22Rv1 (cell line): ENCODE data around the gene TBC1D19.

Source experiments
- ZFX ChIP-seq: fragments of 450-650 bp; IDR thresholded peaks from 2 replicates; pipeline ENCODE4 v1.6.1; 2017; ENCODE audit warnings: antibody characterized with exemption, borderline replicate concordance
- TF ChIP-seq, protein P1 (sequence below): fragments of 450-650 bp; IDR thresholded peaks from 2 replicates; pipeline ENCODE4 v1.5.1; 2017; ENCODE audit warnings: mild to moderate bottlenecking

DNA sequence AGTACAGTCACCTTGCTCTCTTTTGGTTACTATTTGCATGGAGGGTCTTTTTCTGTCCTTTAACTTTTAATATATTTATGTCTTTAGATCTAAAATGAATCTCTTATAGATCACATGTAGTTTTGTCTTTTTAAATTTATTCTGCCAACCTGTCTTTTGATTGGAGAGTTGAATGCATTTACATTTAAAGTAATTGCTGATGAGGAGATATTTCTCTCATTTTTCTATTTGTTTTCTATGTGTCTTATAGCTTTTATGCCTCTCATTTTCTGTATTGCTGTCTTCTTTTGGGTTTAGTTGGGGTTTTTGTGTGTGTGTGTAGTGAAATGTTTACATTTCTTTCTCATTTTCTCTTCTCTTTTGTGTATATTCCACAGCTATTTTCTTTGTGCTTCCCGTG is 123.5 kb downstream of the TBC1D19 start:
- TF ChIP-seq, protein P1, sequence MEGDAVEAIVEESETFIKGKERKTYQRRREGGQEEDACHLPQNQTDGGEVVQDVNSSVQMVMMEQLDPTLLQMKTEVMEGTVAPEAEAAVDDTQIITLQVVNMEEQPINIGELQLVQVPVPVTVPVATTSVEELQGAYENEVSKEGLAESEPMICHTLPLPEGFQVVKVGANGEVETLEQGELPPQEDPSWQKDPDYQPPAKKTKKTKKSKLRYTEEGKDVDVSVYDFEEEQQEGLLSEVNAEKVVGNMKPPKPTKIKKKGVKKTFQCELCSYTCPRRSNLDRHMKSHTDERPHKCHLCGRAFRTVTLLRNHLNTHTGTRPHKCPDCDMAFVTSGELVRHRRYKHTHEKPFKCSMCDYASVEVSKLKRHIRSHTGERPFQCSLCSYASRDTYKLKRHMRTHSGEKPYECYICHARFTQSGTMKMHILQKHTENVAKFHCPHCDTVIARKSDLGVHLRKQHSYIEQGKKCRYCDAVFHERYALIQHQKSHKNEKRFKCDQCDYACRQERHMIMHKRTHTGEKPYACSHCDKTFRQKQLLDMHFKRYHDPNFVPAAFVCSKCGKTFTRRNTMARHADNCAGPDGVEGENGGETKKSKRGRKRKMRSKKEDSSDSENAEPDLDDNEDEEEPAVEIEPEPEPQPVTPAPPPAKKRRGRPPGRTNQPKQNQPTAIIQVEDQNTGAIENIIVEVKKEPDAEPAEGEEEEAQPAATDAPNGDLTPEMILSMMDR, result no peak
- TF ChIP-seq ZFX, result no peak
